Brain microvascular endothelial cell (primary cell): ENCODE results near the gene LHFPL6.

Experiments used
- DNase-seq: peaks from one replicate; pipeline ENCODE4 v3.0.0-alpha.2; 2020
- H3K27ac ChIP-seq: fragments of 250-450 bp; sonication (Bioruptor Pico); 2 replicates; pipeline ENCODE4 v1.5.1; 2020; ENCODE audit warnings: mild to moderate bottlenecking, moderate library complexity
- H3K27me3 ChIP-seq: fragments of 250-450 bp; sonication (Bioruptor Pico); replicated peaks from 2 replicates; pipeline ENCODE4 v1.5.1; 2020; ENCODE audit warnings: mild to moderate bottlenecking
- H3K36me3 ChIP-seq: fragments of 250-450 bp; sonication (Bioruptor Pico); replicated peaks from 2 replicates; pipeline ENCODE4 v1.5.1; 2020; ENCODE audit warnings: mild to moderate bottlenecking
- H3K4me3 ChIP-seq: 2 replicates; pipeline ENCODE4 v1.5.1; 2011; ENCODE audit warnings: low read depth, mild to moderate bottlenecking, control low read depth, low read length, moderate library complexity
- in situ Hi-C: cut with HindIII; loops from 2 replicates; pipeline ENCODE4 v1.10.0; 2017; ENCODE audit warnings: low sequenced_read_pairs, low pct_ligation_motif_present
- TF ChIP-seq, protein P1 (sequence below): IDR thresholded peaks from 2 replicates; pipeline ENCODE4 v1.5.1; 2011; ENCODE audit warnings: low read depth, mild to moderate bottlenecking, moderate library complexity, low read length, control low read depth, inconsistent platforms; ENCODE audit errors: missing control alignments

Gene LHFPL6

DNA sequence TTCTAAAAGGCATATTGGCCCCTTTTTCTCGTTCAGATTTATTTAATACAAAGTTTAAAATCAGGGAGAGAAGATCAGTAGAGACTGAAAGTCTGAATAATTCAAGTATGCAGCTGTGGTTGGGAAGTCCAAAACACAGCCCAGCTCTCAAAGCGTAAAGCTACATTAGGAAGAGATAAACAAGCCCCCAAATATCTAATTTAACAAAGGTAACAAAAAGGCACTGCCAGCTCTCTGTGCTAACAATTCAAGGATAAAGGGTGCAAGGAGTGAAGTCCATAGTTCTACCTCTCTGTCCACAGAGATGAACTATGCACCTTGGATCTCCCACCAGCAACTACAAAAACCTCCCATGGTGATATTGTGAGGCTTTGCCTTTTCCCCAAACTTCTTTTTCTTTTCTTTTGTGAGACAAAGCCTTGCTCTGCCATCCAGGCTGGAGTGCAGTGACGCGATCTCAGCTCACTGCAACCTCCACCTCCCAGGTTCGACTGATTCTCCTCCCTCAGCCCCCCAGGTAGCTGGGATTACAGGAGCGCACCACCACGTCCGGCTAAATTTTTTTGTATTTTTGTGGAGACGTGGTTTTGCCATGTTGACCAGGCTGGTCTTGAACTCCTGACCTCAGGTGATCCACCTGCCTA, 104.4 kb downstream of the LHFPL6 start:
- TF ChIP-seq, protein P1, sequence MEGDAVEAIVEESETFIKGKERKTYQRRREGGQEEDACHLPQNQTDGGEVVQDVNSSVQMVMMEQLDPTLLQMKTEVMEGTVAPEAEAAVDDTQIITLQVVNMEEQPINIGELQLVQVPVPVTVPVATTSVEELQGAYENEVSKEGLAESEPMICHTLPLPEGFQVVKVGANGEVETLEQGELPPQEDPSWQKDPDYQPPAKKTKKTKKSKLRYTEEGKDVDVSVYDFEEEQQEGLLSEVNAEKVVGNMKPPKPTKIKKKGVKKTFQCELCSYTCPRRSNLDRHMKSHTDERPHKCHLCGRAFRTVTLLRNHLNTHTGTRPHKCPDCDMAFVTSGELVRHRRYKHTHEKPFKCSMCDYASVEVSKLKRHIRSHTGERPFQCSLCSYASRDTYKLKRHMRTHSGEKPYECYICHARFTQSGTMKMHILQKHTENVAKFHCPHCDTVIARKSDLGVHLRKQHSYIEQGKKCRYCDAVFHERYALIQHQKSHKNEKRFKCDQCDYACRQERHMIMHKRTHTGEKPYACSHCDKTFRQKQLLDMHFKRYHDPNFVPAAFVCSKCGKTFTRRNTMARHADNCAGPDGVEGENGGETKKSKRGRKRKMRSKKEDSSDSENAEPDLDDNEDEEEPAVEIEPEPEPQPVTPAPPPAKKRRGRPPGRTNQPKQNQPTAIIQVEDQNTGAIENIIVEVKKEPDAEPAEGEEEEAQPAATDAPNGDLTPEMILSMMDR = no peak
- Histone ChIP-seq H3K4me3 (no peak overlapping the region), H3K27me3 (no peaks in the 10 kb centered on the region), H3K36me3 (no peaks in the 10 kb centered on the region), H3K27ac (no peak overlapping the region)
- in situ Hi-C loops = no loop called here
- no peak for DNase-seq

DNA sequence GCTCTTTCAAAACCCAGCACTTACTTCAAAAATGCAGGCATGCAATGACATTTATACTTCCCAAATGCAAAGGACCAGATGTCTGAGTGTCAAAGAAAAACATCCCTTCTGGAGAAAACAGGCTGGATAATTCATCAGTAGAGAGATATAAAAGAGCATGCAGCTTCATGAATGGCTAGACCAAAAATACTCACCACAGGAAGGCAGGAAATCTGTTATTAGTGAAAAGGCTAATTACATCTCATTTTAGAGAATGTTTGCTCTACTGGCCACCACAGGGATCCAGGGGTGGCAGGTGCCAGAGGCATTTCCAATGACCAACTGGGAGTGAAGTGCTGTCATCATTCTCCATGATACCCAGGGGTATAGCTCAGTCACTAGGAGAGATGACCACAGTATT, 106.5 kb downstream of the LHFPL6 start:
- TF ChIP-seq, protein P1 = no peak
- no peak overlapping the region for H3K4me3 ChIP-seq
- in situ Hi-C loops = no loop called here
- H3K36me3 ChIP-seq = no peaks in the 10 kb centered on the region
- no peak overlapping the region for H3K27ac ChIP-seq
- no peaks in the 10 kb centered on the region for H3K27me3 ChIP-seq
- no peak for DNase-seq

DNA sequence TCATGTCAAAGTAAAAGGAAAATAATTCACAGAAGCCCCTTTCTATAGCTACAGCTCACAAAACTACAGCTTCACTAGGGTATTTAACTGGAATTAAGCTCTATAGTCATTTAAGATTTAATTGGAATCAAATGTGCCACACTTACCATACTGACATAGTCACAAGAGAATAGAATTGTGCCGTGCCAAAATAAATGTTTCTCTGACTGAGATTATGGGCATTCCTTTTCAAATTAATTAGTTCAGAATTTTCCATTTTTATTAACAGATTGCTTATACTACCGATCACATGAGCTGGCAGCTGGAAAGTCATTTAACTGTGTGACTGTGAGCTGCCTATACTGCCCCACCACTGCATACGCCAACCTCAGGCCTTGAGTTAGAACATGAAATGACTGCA, 108.4 kb downstream of the LHFPL6 start:
- Histone ChIP-seq H3K4me3 (no peak overlapping the region), H3K27me3 (no peaks in the 10 kb centered on the region), H3K27ac (no peak overlapping the region), H3K36me3 (no peaks in the 10 kb centered on the region)
- no peak for DNase-seq
- TF ChIP-seq, protein P1 = no peak
- in situ Hi-C loops = no loop called here

DNA sequence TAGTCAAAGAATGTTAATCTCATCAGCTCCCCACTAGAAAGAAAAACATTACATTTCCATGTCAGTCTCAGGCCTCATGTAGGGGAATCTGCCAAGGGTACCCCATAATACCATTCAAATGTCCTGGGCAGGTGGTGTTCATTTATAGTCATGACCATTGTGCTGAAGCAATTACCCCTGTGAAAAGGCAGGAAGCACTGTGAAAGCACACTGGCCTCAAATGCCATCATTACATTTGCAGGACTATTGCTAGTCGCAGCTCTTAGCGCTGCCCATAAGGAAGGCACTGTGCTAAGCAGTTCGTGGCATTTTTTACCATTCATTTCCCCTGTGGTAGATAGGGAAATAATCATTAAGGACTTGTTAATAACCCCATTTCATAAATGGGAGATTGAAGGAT, 109.0 kb downstream of the LHFPL6 start:
- no peak for DNase-seq
- in situ Hi-C loops = no loop called here
- TF ChIP-seq, protein P1 = no peak
- H3K27me3 ChIP-seq = no peaks in the 10 kb centered on the region
- H3K27ac ChIP-seq = no peak overlapping the region
- no peaks in the 10 kb centered on the region for H3K36me3 ChIP-seq
- H3K4me3 ChIP-seq = no peak overlapping the region

DNA sequence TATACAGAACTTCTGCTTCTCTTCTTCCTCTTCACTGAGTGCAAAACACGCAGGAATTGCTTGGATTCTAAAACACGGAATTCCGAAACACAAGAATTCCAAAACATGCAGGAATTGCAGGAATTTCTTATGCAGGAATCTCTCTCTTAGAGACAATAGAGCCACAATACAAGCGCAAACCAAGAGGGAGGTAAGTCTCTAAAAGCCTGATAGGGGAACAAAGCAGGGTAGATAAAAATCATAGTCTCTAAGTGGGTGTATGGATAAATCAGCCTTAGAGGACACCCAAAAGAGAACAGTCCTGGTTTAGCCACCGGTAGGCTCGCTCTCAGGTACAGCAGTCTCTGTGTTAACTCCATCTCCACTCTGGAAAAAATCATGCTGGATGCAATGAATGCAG, 112.9 kb downstream of the LHFPL6 start:
- Histone ChIP-seq H3K36me3 (no peaks in the 10 kb centered on the region), H3K27me3 (no peaks in the 10 kb centered on the region), H3K27ac (no peak overlapping the region), H3K4me3 (no peak overlapping the region)
- in situ Hi-C loops = no loop called here
- TF ChIP-seq, protein P1 = no peak
- no peak for DNase-seq

DNA sequence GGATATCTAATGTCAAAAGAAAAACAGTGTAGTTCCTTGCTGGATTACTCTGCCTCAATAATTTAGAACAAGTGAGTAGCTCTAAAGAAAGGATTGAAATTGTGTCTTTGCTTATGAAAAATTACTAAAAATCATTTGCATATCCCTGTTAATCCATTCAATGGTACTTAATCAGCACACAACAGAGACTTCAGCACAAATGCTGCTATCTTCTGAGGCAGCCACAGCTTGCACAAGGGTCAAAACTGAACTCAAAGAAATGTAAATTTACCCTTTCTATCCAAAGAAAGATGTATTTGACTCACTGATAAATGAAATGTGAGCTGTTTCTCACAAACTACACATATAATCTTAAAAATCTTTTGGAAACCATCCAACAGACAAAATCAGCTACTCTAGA, 116.2 kb downstream of the LHFPL6 start:
- Histone ChIP-seq H3K27me3 (no peaks in the 10 kb centered on the region), H3K27ac (no peak overlapping the region), H3K4me3 (no peak overlapping the region), H3K36me3 (no peaks in the 10 kb centered on the region)
- in situ Hi-C loops = no loop called here
- TF ChIP-seq, protein P1 = no peak
- DNase-seq = no peak
